HepG2 (cell line): ENCODE measurements around the gene ARHGAP22. TPM values are rescaled to one million over a fixed set of nuclear protein-coding genes. Genes with fewer than 3 reads are reported as not detected.

Experiments
- ATAC-seq: fragments of 200-7000 bp; cut with Tn5 transposase; 3 replicates; pipeline ENCODE4 v1.9.1; 2020; ENCODE audit warnings: mild to moderate bottlenecking, moderate library complexity
- BruUV-seq: library from RNA; stranded (reverse); fragments of 400-500 nt; replicated peaks from 2 replicates; lab custom pipeline; 2021; lab: Mats Ljungman, UMichigan
- CTCF ChIA-PET: fragments of 300-600 bp; formaldehyde crosslinking; extraction: SDS; loops from one replicate; lab custom pipeline; 2021; ENCODE audit warnings: low total read pairs, inconsistent platforms, low intra/inter-chr PET ratio; lab: Yijun Ruan, JAX
- POLR2A ChIA-PET: fragments of 350-600 bp; sonication (Branson Sonifier 250); formaldehyde crosslinking; loops from one replicate; lab custom pipeline; 2020; ENCODE audit warnings: antibody characterized with exemption, inconsistent platforms; lab: Yijun Ruan, JAX
- DNase-seq: peaks from one replicate; pipeline ENCODE4 v3.0.0-alpha.2; 2015; ENCODE audit warnings: low spot score
- FAIRE-seq: peaks from 3 replicates; lab custom pipeline; 2011; peaks lifted over from hg19 to GRCh38; lab: Jason Lieb, UNC
- H2AFZ ChIP-seq: one replicate; pipeline ENCODE4 v1.6.1; 2011; ENCODE audit warnings: low read length, inconsistent platforms
- H3K27ac ChIP-seq: fragments of 300-600 bp; 3 replicates; pipeline ENCODE4 v1.8.0; 2011; ENCODE audit warnings: mixed run types, mild to moderate bottlenecking, mixed read lengths, low read length, inconsistent platforms; ENCODE audit not compliant: insufficient read depth; ENCODE audit errors: extremely low read length
- H3K27me3 ChIP-seq, 2 experiments: fragments of 200-600 bp in 1 of 2; 2 replicates in 1 of 2; 3 replicates in 1 of 2; pipeline versions ENCODE4 v1.6.0 to v1.8.0; 2011; ENCODE audit warnings: low read length in 2 of 2, mild to moderate bottlenecking in 2 of 2, moderate library complexity in 2 of 2, inconsistent platforms in 1 of 2; ENCODE audit not compliant: insufficient read depth in 2 of 2, control insufficient read depth in 1 of 2
- H3K36me3 ChIP-seq, 2 experiments: fragments of 200-600 bp in 1 of 2; replicated peaks in 1 of 2; 2 replicates in 1 of 2; 3 replicates in 1 of 2; pipeline versions ENCODE4 v1.5.1 to v1.8.0; 2011; ENCODE audit warnings: low read length in 2 of 2, inconsistent platforms in 1 of 2; ENCODE audit not compliant: insufficient read depth in 2 of 2, control insufficient read depth in 1 of 2
- H3K4me1 ChIP-seq: 2 replicates; pipeline ENCODE4 v1.5.1; 2012; ENCODE audit warnings: low read length, inconsistent platforms; ENCODE audit not compliant: insufficient read depth
- H3K4me2 ChIP-seq: 2 replicates; pipeline ENCODE4 v1.6.0; 2011; ENCODE audit warnings: low read depth, low read length, inconsistent platforms
- H3K4me3 ChIP-seq, 3 experiments: fragments of 200-600 bp in 1 of 3; sonication (generic), shearing (Covaris generic) in 1 of 3; replicated peaks in 1 of 3; 2 replicates each; pipeline ENCODE4 v1.5.1; 2011 to 2016; ENCODE audit warnings: low read length in 3 of 3, inconsistent platforms in 2 of 3, low read depth in 2 of 3, mild to moderate bottlenecking in 2 of 3, control low read depth in 1 of 3, mixed read lengths in 1 of 3; ENCODE audit not compliant: insufficient read depth in 1 of 3
- H3K79me2 ChIP-seq: one replicate; pipeline ENCODE4 v1.6.1; 2011; ENCODE audit warnings: low read length, inconsistent platforms; ENCODE audit not compliant: insufficient read depth
- H3K9ac ChIP-seq: 2 replicates; pipeline ENCODE4 v1.6.0; 2011; ENCODE audit warnings: mild to moderate bottlenecking, low read depth, low read length, inconsistent platforms; ENCODE audit not compliant: insufficient read depth
- H3K9me3 ChIP-seq: 2 replicates; pipeline ENCODE4 v1.5.1; 2012; ENCODE audit warnings: mild to moderate bottlenecking, low read length
- H4K20me1 ChIP-seq: 2 replicates; pipeline ENCODE4 v1.6.0; 2011; ENCODE audit warnings: inconsistent platforms, mild to moderate bottlenecking, low read length, moderate library complexity; ENCODE audit not compliant: insufficient read depth
- KLF15 ChIP-seq: sonication (generic); formaldehyde crosslinking; IDR thresholded peaks from 2 replicates; pipeline ENCODE4 v1.8.1; 2023; ENCODE audit warnings: borderline replicate concordance, mild to moderate bottlenecking, inconsistent platforms, missing genetic modification reagents, mixed read lengths
- MIXL1 ChIP-seq: IDR thresholded peaks from 2 replicates; pipeline ENCODE4 v1.6.1; 2016
- MYC ChIP-seq: sonication (generic); formaldehyde crosslinking; IDR thresholded peaks from 2 replicates; pipeline ENCODE4 v1.9.0; 2021; ENCODE audit warnings: missing genetic modification reagents, borderline replicate concordance
- NFYC ChIP-seq: IDR thresholded peaks from 2 replicates; pipeline ENCODE4 v1.6.1; 2016; ENCODE audit warnings: missing genetic modification reagents, missing compliant biosample characterization
- NR2F1 ChIP-seq, 2 experiments: fragments of 450-650 bp in 1 of 2; formaldehyde crosslinking in 1 of 2; IDR thresholded peaks; 2 replicates each; pipeline versions ENCODE4 v1.5.0 to v1.6.1; 2016 to 2020; ENCODE audit warnings: mild to moderate bottlenecking in 1 of 2, missing compliant biosample characterization in 1 of 2, missing genetic modification reagents in 1 of 2, moderate library complexity in 1 of 2
- ONECUT2 ChIP-seq: sonication (generic); formaldehyde crosslinking; IDR thresholded peaks from 2 replicates; pipeline ENCODE4 v1.4.0; 2020; ENCODE audit warnings: missing genetic modification reagents
- SMC3 ChIP-seq: IDR thresholded peaks from 2 replicates; pipeline ENCODE4 v1.6.1; 2011; ENCODE audit warnings: low read length, improper control_type of control experiment
- STAG1 ChIP-seq: sonication (generic); formaldehyde crosslinking; IDR thresholded peaks from 2 replicates; pipeline ENCODE4 v1.4.0; 2020; ENCODE audit warnings: missing genetic modification reagents
- ZNF234 ChIP-seq: sonication (generic); formaldehyde crosslinking; conservative IDR thresholded peaks from 2 replicates; pipeline ENCODE4 v1.5.1; 2020; ENCODE audit warnings: mild to moderate bottlenecking, missing genetic modification reagents
- ZNF562 ChIP-seq: sonication (generic); formaldehyde crosslinking; IDR thresholded peaks from 2 replicates; pipeline ENCODE4 v1.8.0; 2022; ENCODE audit warnings: missing genetic modification reagents, borderline replicate concordance
- ZNF724P ChIP-seq: sonication (generic); formaldehyde crosslinking; IDR thresholded peaks from 2 replicates; pipeline ENCODE4 v1.8.0; 2022; ENCODE audit warnings: missing genetic modification reagents, borderline replicate concordance
- ZNF740 ChIP-seq: sonication (generic); formaldehyde crosslinking; IDR thresholded peaks from 2 replicates; pipeline ENCODE4 v1.4.0; 2020; ENCODE audit warnings: missing genetic modification reagents
- WGBS: methylation state at CpG from one replicate; pipeline ENCODE4 v1.1.6; 2017; ENCODE audit warnings: low lambda C conversion rate; 5-methylcytosine and 5-hydroxymethylcytosine counted together
- in situ Hi-C: cut with HindIII; loops from 2 replicates; pipeline ENCODE4 v1.10.0; 2017; ENCODE audit warnings: low pct_unique_long_range_greater_than_20kb; ENCODE audit not compliant: extremely low pct_ligation_motif_present
- intact Hi-C: fragments of 100-400 bp; cut with micrococcal nuclease; formaldehyde crosslinking; loops from one replicate; pipeline ENCODE4 v1.10.0; 2022; ENCODE audit not compliant: unreplicated experiment
- polyA plus RNA-seq, 8 experiments: library from polyadenylated mRNA; depleted of rRNA in 3 of 8; stranded (reverse) in 7 of 8; unstranded in 1 of 8; fragments of >200 nt; fragmentation: Illumina TruSeq in 4 of 8; extraction: Trizol in 4 of 8; gene quantifications; 2 replicates each; pipeline versions ENCODE4 v1.2.1 to v1.2.3, GENCODE V29; 2011 to 2016; ENCODE audit warnings: low read depth in 4 of 8, missing spikeins in 1 of 8, mixed read lengths in 1 of 8; ENCODE audit not compliant: insufficient read depth in 1 of 8
- total RNA-seq, 5 experiments: library from RNA; depleted of rRNA; stranded (reverse); fragments of >200 nt; fragmentation: Illumina TruSeq; extraction: Trizol; gene quantifications; 2 replicates each; pipeline ENCODE4 v1.2.3, GENCODE V29; 2016; ENCODE audit warnings: low read depth in 1 of 5
- TF ChIP-seq, protein P1 (sequence below): sonication (generic); formaldehyde crosslinking; IDR thresholded peaks from 2 replicates; pipeline ENCODE4 v1.8.0; 2022; ENCODE audit warnings: mild to moderate bottlenecking, missing genetic modification reagents

ARHGAP22 gene
- total and polyA plus RNA-seq, 2 of the 13 experiments (the other 11 are each of a cell fraction or from before 2014, with no cell fraction given): 0.08 to 0.38 TPM

DNA sequence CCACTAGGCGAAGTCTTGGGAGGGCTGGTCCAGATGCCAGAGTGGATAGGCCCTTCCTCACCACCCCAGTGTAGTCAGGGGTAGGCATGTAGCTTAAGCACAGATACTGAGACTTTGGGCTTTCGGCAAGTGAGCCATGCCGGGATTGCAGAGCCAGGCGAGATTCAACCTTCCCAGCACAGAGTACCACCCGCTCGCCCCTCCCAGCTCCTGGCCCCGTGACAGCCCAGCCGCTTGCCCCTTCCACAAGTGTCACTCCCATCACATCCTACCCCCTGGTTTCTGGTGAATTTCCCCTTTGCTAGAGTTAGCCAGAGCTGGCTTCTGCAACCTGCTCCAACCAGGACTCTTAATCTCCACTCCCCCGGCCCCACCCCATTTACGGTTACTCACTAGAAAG lies 56.9 kb downstream of the ARHGAP22 start:
- no TSS peak for BruUV-seq
- no peak for TF ChIP-seq STAG1 (CRISPR knock-in tag)
- no peak for TF ChIP-seq SMC3
- no peak for TF ChIP-seq ZNF562 (CRISPR knock-in tag)
- TF ChIP-seq NR2F1 (CRISPR knock-in tag; IDR thresholded peaks at IDR 0.05): no peak
- no peak for TF ChIP-seq KLF15 (CRISPR knock-in tag)
- TF ChIP-seq ZNF234 (CRISPR knock-in tag): no peak
- TF ChIP-seq ZNF740 (CRISPR knock-in tag): no peak
- TF ChIP-seq MIXL1 (CRISPR knock-in tag): no peak
- TF ChIP-seq ONECUT2: no peak
- TF ChIP-seq NFYC: no peak
- TF ChIP-seq ZNF724P (CRISPR knock-in tag): no peak
- TF ChIP-seq, protein P1, sequence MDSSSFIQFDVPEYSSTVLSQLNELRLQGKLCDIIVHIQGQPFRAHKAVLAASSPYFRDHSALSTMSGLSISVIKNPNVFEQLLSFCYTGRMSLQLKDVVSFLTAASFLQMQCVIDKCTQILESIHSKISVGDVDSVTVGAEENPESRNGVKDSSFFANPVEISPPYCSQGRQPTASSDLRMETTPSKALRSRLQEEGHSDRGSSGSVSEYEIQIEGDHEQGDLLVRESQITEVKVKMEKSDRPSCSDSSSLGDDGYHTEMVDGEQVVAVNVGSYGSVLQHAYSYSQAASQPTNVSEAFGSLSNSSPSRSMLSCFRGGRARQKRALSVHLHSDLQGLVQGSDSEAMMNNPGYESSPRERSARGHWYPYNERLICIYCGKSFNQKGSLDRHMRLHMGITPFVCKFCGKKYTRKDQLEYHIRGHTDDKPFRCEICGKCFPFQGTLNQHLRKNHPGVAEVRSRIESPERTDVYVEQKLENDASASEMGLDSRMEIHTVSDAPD: no peak
- TF ChIP-seq MYC (CRISPR knock-in tag): no peak
- intact Hi-C loops: no loop called here

More for the DNA sequence above, 56.9 kb downstream of the ARHGAP22 start:
- no peak overlapping the region for H3K4me2 ChIP-seq
- H3K4me1 ChIP-seq: no peaks in the 10 kb centered on the region
- no peaks in the 10 kb centered on the region for H4K20me1 ChIP-seq
- no peak overlapping the region for H2AFZ ChIP-seq
- H3K27me3 ChIP-seq: peaks cover 2 to 15% of the 10 kb centered on the region in 2 experiments
- H3K9ac ChIP-seq: no peak overlapping the region
- ChIA-PET CTCF (no interaction called here), POLR2A (no interaction called here)
- no peak overlapping the region for H3K27ac ChIP-seq
- 18% methylated on average over 6 of the region's 10 CpGs for WGBS
- FAIRE-seq (no peak), DNase-seq (no peak), ATAC-seq (no peak)
- H3K36me3 ChIP-seq: no peaks in the 10 kb centered on the region
- in situ Hi-C loops: no loop called here
- no peaks in the 10 kb centered on the region for H3K9me3 ChIP-seq
- no peaks in the 10 kb centered on the region for H3K79me2 ChIP-seq
- H3K4me3 ChIP-seq: no peak overlapping the region
